DMS53 (cell line): ENCODE measurements around the gene DKK3.
"Not testable (repeated sequence)": the region's sequence is repeated elsewhere in the genome, so short reads cannot be mapped to it uniquely, and the experiment has no call there.

Experiments
- DNase-seq: peaks from one replicate; lab custom pipeline; 2025; lab: John Stamatoyannopoulos, UW

The DKK3 gene

DNA sequence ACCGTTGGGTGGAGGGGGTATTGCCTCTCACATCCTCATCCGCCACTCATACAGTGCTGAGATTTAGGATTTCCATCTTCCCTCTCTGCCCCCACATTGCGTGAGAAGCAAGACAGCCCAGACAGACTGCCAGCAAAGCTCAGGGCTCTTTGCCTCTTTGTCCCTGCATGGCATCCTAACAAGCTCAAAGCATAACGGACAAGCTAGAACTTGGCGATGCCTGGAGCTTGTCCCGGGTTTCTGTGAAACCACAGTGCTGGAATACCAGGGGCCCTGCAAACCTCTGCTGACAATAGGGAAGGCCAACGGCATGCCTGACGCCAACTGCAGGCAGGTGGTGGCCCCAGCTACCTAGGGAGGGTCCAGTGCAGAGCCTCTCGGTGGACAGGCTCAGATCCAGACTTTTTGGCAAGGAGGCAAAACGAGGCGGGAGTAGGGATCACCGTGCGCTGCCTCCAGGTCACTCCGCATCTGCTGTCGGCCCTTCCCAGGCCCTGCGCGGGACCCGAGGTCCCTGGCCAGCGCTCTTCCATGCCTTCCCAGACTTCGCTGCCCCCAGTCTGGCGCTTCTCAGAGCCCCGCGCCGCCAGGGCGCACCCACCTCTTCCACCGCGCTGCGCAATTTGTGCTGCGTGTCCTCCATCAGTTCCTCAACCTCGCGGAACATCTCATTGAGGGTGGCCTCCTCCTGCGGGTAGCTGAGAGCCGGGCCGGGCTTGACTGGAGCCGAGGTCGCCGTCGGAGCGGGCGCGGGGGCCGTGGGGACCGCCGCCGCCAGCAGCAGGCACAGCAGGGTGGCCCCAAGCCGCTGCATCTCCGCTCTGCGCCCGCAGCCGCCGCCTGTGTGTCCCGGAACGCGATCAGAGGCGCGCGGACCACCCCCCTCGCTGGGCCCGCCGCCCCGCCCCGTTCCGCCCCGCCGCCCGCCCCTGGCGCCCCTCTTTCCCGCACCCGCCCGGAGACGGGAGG is at the start of gene DKK3:
Gene DKK3, minus strand, starts transcription at position 858 of the 969 bp plus-strand sequence. Its CDS starts 44 bp downstream, at position 814.
- peak; percentile 44 for DNase-seq

DNA sequence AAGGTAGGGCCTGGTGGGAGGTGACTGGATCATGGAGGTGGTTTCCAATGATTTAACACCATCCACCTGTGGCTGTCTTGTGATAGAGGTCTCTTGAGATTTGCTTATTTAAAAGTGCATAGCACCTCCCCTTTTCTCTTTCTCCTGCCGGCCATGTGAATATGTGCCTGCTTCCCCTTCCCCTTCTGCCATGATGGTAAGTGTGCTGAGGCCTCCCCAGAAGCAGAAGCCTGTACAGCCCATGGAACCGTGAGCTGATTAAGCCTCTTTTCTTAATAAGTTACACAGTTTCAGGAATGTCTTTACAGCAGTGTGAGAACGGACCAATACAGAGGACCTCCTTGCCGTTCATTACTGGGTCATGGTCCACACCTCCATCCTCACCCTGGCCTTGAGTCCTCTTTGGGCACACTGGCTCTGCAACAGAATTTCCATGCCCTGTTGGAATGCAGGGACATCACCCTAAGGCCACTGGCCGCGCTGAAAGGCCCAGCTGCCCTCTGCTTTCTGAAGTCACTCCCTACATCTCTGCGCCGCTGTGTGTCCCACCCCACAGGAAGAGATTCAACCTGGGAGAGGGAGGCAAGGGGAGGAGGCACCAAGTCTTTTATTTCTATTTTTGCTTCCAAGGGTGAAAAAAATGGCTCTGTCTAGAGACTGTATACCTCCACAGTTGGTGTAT is 49.0 kb upstream of the DKK3 start:
- no peak for DNase-seq

DNA sequence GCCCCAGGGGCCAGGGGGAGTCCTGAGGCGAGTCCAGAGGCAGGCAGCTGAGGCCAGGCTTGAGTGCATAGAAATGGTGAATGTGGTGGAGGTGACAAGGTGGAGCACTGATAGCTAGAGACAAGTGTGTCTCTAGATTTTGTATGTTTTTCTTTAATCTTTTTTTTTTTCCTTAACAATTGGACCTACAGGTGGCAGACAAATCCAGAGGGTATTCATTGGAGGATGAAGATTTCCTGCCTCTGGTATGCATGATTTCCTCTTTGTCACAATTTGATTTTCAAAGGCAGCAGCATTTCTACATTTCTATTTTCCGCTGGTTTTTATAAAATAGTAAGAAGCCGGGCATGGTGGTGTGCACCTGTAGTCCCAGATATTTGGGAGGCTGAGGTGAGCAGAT is 47.7 kb upstream of the DKK3 start:
- no peak for DNase-seq

DNA sequence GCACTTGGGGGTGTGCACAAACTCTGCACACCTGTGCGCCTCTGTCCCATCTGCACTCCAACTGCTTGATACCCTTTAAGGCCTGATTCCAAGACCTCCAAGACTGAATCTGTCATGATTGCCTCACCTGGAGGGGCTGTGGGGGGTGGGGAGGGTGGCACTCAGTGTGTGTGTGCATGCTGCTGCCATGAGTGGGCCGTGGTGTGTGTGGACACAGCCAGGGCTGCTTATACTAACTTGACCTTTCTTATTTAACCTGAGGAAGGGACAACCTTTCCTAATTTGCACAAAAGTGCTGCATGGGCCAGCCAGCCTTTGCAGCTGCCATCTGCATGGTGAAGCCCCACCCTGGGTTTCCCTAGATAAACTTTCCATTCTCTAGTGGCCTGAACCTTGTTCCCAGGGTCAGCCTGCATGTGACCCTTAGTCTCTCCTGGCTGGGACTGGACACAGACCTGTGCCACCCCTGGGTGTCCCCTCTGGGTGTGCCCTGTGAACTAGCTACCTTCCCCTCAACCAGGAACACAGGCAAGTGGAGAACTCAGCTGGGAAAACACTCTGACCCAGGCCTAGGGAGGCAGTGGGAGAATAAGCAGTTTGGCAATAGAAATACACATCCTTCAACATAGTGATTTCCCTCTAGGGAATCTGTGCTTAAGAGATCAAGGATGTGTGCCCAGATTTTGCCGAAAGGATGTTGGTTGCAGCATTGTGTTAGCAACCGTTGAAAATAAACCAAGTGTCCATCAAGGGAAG is 45.4 kb upstream of the DKK3 start:
- peak; percentile 36 for DNase-seq

DNA sequence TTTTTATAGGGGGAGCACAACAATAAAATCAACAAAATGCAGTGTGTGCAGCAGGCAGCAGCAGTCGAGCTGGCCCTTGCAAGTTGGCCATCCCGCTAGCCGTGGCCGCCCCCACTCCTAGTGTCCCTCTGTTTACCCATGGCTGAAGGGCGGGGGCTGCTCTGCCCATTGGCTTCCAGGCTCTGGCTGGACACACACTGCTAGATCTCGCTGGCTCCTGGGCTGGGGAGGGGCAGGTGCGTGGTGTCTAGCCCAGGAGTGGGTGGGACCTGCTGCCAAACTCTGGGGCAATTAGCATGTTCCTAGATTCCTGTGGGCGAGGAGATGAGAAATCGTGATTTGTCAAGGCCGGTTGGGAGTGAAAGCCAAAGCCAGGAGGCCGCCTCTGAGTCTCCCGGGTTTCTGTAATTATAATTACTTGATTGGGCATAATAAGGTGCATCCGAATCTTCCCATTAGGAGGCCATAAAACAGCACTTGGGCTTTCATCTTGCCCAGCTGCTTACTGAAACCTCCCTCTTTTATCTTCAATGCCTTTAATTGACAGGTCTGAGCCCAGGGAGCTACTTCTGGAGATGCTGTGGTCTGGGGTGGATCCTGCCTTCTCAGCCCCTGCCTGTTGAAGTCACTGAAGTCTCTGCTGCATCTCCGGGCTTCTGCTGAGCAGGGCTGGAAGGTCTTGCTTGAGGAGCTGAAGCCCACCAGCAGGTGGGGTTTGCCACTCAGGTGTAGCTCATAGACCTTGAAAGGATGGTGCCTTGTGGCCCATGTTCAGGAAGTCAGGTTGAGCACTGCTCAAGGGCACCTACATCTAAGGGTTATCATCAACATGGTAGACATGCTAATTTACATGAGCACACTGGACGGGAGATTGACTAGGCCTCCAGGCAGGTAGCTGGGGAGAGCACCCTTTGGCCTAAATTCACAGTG is 44.5 kb upstream of the DKK3 start:
- peak; percentile 43 for DNase-seq

DNA sequence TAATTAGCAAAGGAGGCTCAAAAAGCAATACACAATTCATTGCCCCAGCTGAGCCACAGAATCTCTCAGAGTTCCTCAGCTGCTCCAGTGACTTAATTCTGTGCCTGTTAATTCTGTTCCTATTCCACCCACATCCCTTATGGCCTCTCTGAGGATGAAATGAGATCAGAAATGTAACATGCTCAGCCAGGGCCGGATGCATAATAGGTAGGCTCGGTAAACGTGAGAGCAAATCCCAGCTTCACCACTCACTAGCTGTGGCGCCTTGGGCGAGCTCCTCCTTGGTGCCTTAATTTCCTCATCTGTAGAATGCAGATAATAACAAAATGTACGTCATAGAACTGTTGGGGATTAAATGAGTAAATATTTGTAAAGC is 42.8 kb upstream of the DKK3 start:
- peak; percentile 95 for DNase-seq

DNA sequence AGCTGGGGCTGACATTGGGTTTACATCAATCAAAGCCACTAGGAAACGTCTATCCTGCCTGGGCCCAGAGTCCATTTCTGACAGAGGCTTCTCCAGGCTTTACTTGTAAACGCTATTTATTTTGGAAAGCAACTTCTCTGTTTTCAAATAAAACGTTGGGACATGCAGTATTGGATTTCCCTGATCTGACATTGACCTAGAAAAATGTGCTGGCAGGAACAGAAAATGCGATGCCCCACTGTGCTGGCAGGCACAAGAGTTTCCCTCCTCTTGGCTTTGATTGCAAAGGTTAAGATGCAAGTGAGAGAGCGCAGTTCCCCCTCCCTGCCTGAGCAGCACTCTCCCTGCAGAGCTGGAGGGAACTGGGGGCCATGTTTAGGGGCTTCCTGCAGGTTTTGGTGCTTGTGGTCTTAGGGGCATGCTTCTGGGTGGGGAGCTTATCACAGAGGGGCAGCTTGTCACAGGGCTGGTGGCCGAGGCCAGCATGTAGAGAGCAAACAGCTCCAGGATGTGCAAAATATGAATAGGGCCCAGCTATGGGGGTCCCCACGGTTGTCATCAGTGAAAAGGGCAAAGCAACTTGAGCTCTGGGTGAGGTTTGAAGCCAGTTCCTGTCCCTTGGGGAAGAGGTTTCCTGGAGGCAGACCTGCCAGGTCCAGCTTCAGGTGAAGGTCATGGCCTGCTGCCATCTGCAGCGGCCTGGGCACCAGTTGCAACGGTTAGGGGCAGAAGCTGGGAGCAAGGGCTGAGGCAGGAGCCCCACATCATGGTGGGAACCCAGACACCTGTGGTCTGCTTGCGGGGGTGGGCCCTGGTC is 42.3 kb upstream of the DKK3 start:
- DNase-seq: peak; percentile 72

DNA sequence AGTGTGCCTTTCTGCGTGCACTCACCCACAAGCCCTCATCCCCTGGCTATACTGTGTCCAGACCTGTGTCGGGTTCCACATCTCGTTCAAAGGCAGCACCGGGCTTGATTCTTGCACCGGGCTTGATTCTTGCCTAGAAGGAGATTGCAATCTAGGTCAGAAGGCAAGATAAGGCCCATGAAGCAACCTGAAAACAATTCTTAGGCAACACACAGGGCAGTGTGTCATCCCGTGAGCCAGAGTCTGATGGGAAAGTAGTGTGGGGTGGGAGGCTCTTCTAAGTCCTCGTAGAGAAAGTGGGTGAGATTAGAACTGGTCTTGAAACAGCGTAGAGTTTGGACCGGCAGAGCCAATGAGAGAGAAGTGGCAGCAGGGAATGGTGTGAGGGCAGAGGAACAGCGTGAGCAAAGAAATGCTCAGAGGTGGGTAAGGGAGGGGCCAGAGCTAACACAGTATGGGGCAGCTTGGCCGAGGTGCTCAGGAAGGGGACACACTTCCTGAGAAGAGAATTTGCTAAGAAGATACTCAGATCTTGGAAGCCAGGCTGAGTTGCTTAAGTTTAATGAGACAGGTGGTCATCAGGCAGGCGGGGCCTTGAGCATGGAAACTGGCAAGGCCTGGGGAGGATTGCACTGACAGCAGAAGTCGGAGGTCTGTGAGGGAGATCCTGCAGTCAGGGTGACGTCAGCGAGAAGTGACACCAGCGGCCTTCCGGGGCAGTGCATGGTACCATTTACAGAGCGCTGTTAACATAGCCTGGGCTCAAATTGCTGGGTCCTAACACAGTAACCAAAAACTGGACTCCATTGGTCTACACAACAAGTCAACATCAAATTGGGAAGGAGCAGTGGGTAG is 40.7 kb upstream of the DKK3 start:
- DNase-seq: no peak

DNA sequence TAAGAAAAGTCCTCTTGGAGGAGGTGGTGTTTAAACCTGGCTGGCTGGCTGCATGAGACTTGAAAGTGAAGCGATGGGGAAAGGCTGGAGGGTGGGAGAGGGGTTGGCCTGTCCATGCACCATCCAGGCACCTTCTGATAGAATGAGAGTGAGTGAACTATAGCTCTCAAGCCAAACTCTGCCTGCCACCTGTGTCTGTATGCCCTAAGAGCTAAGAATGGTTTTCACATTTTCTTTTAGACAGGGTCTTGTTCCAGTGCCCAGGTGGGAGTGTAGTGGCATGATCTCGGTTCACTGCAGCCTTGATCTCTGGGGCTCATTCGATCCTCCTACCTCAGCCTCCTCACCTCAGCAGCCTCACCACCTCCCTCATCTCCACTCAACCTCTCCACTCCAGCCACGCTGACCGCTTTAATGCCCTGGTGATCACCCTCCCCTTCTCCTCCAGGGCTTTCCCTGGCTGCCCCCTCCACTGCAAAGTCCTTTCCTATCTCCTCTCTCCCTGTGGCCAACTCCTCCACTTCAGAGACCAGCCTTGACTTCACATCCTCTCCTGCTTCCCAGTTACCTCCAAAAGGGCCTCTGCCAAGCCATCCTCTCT is 38.3 kb upstream of the DKK3 start:
- no peak for DNase-seq

DNA sequence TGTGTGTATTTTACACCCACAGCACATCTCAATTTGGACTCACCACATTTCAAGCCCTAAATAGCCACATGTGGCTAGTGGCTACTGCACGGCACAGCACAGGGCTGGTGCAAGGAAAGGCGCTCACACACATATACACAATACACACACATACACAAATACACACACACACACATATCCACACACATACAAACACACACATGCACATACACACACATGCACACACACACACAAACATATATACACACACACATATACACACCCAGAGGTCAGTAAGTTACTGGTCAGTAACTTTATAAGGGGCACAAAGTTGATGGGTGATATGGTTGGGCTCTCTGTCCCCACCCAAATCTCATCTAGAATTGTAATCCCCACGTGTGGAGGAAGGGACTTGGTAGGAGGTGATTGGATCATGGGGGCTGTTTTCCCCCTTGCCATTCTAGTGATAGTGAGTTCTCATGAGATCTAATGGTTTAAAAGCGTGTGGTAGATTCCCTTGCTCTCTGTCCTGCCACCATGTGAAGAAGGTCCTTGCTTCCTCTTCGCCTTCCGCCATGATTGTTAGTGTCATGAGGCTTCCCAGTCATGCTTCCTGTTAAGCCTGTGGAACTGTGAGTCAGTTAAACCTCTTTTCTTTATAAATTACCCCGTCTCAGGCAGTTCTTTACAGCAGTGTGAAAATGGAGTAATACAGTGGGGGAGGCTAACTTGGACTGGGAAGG is 37.6 kb upstream of the DKK3 start:
- no peak for DNase-seq

DNA sequence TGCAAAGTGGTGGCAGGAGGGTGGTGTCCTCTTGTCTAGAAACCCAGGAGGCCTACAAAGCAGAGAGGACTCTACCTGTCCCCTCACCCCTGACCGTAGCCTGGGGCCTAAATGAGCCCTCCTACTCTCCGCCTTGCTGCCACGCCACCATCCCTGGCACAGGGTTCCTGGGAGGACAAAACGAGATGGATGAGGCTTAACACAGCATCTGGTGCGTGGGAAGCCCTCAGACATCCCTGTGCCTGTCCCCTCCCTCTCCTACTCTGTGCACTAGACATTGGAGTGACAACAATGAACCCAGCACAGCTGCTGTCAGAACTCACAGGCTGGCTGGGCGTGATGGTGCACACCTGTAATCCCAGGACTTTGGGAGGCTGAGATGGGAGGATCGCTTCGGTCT is 36.4 kb upstream of the DKK3 start:
- DNase-seq: peak; percentile 30

DNA sequence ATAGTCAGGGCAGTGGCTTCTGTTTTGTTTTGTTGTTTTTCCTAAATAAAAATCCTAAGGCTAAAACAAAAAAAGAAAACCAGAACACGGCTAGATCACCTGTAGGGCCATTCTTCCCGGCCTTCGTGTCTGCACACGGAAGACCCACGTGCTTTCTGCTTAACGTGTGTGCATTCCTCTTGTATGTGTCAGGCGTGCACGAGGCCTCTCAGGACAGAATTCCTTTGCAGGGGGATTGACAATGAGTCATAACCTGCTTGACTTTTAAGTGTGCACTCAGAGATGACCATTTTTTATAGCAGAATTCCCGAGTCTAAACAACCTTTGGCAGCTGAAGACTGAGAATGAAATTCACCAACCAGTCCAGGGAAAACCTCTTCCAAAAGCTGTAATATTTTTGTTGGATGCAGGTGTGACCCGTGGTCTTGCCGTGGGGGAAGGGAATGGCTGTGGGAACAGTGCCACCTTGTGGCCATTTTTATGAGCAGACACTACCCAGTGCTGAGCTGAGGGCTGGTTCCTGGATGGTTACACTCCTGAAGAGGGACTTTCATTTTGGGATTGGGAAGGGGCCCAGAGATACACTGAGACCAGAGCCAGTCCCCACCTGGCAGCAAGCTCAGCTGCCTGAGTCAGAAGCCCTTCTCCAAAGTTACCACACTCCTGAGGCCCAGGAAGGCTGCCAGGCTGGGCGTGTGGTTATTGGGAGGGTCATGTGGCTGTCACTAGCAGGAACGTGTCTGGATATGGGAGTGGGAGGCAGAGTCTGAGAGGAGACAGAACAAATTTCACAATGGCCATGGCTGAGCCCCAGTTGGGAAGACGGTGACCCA is 35.7 kb upstream of the DKK3 start:
- peak; percentile 94 for DNase-seq

DNA sequence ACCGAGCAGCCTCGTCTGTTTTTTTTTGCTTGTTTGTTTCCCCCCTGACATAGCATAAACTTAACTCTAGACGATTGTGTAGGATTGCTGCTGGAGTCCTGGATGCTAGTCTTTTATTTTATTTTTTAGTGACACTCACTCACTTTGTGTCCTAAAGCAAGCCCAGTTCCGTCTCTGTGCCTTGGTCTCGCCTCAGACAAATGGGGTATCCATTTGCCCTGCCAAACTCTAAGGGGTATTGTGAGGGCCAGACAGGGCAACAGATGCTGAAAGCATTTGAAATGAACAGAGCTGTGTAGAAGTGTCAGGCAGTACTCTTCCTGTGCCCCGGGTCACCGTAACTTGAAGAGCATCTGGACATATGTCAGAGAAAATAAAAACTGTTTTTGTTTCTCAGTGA is 34.8 kb upstream of the DKK3 start:
- DNase-seq: no peak

DNA sequence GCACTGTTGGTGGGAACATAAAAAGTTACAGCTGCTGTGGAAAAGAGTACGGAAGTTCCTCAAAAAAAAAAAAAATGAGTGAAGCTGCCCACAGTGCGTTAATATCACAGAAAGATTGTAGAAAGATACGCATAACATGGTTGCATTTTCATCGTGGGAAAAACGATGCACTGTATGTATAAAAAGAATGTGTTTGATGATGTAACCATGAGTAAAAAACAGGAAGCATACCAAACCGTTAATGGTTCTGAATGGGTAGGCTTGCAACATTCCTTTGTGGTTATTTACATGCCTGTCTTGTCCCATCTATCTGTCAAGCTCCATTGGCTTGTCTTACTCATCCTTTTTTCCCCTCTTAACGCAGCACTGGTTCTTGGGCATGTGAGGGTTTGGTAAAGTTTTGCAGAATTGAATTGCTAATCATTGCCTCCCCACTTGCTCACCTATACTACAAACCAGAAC is 33.8 kb upstream of the DKK3 start:
- DNase-seq: peak; percentile 29

DNA sequence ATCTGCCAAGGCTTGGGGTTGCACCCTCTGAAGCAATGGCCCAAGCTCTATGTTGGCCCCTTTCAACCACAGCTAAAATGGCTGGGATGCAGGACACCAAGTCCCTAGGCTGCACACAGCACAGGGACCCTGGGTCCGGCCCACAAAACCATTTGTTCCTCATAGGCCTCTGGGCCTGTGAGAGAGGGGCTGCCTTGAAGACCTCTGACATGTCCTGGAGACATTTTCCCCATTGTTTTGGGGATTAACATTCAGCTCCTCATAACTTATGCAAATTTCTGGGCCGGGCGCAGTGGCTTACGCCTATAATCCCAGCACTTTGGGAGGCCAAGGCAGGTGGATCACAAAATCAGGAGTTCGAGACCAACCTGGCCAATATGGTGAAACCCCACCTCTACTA is 32.3 kb upstream of the DKK3 start:
- DNase-seq: not testable (repeated sequence)

DNA sequence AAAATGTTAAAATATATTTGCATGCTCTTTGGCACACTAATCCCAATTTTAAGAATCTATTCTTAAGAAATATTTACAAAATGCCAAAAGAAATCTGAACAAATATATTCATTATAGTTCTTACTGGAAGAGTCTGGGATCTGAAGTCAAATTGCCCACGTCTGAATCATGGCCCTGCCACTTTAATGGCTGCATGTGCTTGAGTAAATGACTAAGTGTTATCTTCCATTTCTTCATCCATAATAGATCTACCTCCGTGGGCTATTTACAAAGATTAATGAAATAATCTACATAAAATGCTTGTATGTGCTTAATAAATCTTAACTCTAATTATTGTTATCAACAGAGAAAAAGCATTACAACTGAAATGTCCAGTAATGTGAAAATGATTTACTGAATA is 24.5 kb upstream of the DKK3 start:
- no peak for DNase-seq

DNA sequence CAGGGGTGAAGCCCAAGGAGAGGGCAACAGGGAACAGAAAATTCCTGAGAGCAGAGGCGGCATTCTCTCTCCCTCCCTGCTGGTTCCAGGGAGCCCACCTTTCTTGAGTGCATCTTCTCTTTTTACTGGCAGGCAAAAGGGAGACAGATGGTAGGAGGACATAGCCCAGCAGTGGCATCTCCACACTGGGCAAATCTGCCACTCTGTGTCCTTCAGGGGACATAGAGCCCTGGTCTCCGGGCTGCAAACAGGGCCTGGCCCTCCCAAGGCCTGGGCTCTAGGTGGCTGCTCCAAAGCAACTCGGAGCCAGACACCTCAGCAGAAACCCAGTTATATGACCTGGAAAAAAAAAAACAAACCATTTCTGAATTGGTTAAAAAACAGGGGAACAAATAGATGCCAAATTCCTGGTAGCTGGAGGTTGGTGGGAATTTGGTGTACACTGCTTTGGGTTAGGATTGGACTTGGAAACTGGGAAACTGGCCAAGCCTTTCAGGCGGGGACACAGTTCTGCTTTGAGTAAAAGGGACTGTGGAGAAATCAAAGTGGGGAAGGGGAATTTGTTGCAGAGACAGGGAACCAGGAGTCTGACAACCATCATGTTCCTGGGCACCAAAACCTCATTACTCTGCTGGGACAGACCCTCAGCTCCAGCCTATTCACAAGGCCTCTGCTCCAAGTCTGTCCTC is 23.6 kb upstream of the DKK3 start:
- DNase-seq: no peak
